GM12872 (cell line): ENCODE measurements around the gene POLG2.

Experiments
- TF ChIP-seq, protein P1 (sequence below): IDR thresholded peaks from 3 replicates; pipeline ENCODE4 v1.5.1; 2011; ENCODE audit warnings: low read depth, mild to moderate bottlenecking, low read length, moderate library complexity; ENCODE audit not compliant: insufficient read depth

The POLG2 gene

GRCh38 chr17:64443086-64443760 is 53.6 kb downstream of the POLG2 start:
- TF ChIP-seq, protein P1, sequence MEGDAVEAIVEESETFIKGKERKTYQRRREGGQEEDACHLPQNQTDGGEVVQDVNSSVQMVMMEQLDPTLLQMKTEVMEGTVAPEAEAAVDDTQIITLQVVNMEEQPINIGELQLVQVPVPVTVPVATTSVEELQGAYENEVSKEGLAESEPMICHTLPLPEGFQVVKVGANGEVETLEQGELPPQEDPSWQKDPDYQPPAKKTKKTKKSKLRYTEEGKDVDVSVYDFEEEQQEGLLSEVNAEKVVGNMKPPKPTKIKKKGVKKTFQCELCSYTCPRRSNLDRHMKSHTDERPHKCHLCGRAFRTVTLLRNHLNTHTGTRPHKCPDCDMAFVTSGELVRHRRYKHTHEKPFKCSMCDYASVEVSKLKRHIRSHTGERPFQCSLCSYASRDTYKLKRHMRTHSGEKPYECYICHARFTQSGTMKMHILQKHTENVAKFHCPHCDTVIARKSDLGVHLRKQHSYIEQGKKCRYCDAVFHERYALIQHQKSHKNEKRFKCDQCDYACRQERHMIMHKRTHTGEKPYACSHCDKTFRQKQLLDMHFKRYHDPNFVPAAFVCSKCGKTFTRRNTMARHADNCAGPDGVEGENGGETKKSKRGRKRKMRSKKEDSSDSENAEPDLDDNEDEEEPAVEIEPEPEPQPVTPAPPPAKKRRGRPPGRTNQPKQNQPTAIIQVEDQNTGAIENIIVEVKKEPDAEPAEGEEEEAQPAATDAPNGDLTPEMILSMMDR = no peak

- TF ChIP-seq, protein P1 = no peak
These were observed 54.3 kb downstream of the POLG2 start for GRCh38 chr17:64442541-64442971.

DNA sequence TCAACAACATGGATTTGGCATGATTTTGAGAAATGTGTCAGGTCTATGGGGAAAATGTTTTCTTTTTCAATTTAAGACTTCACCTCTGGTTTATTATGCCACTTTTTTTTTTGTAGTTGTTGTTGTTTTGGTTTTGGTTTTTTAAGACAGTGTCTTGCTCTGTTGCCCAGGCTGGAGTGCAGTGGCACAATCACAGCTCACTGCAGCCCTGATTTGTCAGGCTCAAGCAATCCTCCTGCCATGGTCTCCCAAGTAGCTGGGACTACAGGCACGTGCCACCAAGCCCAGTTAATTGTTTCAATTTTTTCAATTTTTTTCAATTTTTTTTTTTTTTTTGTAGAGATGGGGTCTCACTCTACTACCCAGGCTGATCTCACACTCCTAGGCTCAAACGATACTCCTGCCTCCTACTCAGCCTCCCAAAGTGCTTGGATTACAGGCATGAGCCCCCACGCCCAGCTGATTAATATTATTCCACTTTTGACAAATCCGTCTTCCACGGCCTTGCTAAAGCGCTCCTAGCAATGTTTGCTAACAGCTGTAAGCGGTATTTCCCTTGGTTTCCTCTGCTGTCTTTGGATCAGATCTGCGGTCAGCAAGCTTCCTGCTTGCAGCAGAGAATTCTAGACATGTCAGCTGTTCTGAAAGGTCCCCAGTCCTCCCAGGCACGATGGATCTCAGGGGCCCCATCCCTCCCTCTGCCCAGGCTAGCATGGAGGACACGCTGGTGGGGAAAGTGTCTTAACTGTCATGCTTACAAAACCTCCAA is 54.9 kb downstream of the POLG2 start:
- TF ChIP-seq, protein P1 = no peak

GRCh38 chr17:64439956-64440355 is 56.9 kb downstream of the POLG2 start:
- TF ChIP-seq, protein P1 = no peak

- TF ChIP-seq, protein P1 = no peak
These were observed 58.8 kb downstream of the POLG2 start for GRCh38 chr17:64437944-64438525.

DNA sequence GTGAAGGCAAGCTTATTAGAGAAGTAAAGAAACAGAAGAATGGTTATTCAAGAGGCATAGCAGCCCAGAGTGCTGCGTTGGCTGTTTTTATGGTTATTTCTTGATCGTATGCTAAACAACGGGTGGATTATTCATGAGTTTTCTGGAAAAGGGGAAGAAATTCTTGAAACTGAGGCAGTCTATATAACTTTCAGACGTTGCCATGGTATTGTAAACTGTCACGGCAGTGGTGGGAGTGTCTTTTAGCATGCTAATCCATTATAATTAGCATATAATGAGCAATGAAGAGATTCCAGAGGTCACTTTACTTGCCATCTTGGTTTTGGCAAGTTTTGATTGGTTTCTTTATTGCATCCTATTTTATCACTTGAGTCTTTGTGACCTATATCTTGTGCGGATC is 65.3 kb downstream of the POLG2 start:
- TF ChIP-seq, protein P1 = no peak

DNA sequence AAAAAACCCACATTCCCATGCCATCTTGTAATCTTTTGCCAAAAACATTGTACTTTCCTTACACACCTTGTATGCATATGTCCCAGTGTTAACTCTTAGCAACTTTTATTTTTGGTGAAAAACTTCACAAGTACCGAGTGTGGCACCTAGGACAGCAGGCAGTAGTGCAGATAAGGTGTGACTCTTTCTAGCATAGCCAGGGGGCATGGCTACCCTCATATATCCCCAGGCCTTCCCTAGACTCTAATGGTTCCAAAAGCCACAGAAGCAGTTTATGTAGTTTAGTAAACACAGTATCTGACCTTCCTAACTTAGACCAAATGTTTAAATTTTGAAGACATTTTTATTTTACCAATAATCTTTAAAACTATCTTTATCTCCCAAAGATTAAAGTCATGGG is 68.4 kb downstream of the POLG2 start:
- TF ChIP-seq, protein P1 = no peak
